Endothelial cell of umbilical vein (primary cell): Measurements from ENCODE around the gene ARHGEF28. TPM values are rescaled to one million over a fixed set of nuclear protein-coding genes. Genes with fewer than 3 reads are reported as not detected.

ENCODE experiments used
- BruUV-seq: library from RNA; stranded (reverse); fragments of 400-500 nt; replicated peaks from 2 replicates; lab custom pipeline; 2021; lab: Mats Ljungman, UMichigan
- CTCF ChIA-PET: fragments of 300-600, 350-600 bp; sonication (Branson Sonifier 250); formaldehyde crosslinking; loops from one replicate; lab custom pipeline; 2021; ENCODE audit warnings: antibody characterized with exemption, inconsistent platforms; lab: Charles Lee
- POLR2A ChIA-PET: fragments of 300-600, 350-600 bp; sonication (Branson Sonifier 250); formaldehyde crosslinking; loops from one replicate; lab custom pipeline; 2021; ENCODE audit warnings: antibody characterized with exemption, inconsistent platforms; lab: Charles Lee
- DNase-seq: peaks from one replicate; pipeline ENCODE4 v3.0.0-alpha.2; 2011; ENCODE audit warnings: low read depth, low spot score
- FAIRE-seq: peaks from 2 replicates; lab custom pipeline; 2011; peaks lifted over from hg19 to GRCh38; lab: Jason Lieb, UNC
- H2AFZ ChIP-seq: 2 replicates; pipeline ENCODE4 v1.6.0; 2012; ENCODE audit warnings: low read depth, low read length, control low read depth, inconsistent platforms
- H3K27ac ChIP-seq: 2 replicates; pipeline ENCODE4 v1.5.1; 2011; ENCODE audit warnings: low read depth, mild to moderate bottlenecking, control low read depth, low read length, moderate library complexity; ENCODE audit not compliant: insufficient read depth
- H3K27me3 ChIP-seq, 2 experiments: 2 replicates each; pipeline versions ENCODE4 v1.6.0 to v1.6.1; 2011; ENCODE audit warnings: low read length in 2 of 2, mixed read lengths in 1 of 2; ENCODE audit not compliant: control insufficient read depth in 2 of 2, insufficient read depth in 2 of 2
- H3K36me3 ChIP-seq, 2 experiments: 2 replicates in 1 of 2; 3 replicates in 1 of 2; pipeline ENCODE4 v1.5.1; 2011; ENCODE audit warnings: low read length in 2 of 2, mild to moderate bottlenecking in 1 of 2, moderate library complexity in 1 of 2; ENCODE audit not compliant: control insufficient read depth in 2 of 2, insufficient read depth in 2 of 2; ENCODE audit errors: extremely low read depth in 1 of 2
- H3K4me1 ChIP-seq: 3 replicates; pipeline ENCODE4 v1.5.1; 2011; ENCODE audit warnings: mild to moderate bottlenecking, low read length; ENCODE audit not compliant: control insufficient read depth, insufficient read depth; ENCODE audit errors: extremely low read depth
- H3K4me2 ChIP-seq: 2 replicates; pipeline ENCODE4 v1.6.1; 2011; ENCODE audit warnings: low read length, control low read depth, mixed read lengths; ENCODE audit not compliant: insufficient read depth
- H3K4me3 ChIP-seq, 3 experiments: fragments of 200-600 bp in 1 of 3; sonication (generic), shearing (Covaris generic) in 1 of 3; replicated peaks in 1 of 3; 2 replicates each; pipeline ENCODE4 v1.5.1; 2011 to 2016; ENCODE audit warnings: control low read depth in 3 of 3, low read length in 3 of 3, mild to moderate bottlenecking in 2 of 3, inconsistent platforms in 1 of 3, low read depth in 1 of 3, moderate library complexity in 1 of 3; ENCODE audit not compliant: insufficient read depth in 1 of 3
- H3K79me2 ChIP-seq: 2 replicates; pipeline ENCODE4 v1.6.0; 2012; ENCODE audit warnings: low read length, inconsistent platforms; ENCODE audit not compliant: control insufficient read depth, insufficient read depth
- H3K9ac ChIP-seq: replicated peaks from 2 replicates; pipeline ENCODE3; 2011; ENCODE audit warnings: low read length, control low read depth; ENCODE audit not compliant: insufficient read depth; ENCODE audit errors: extremely low read depth
- H3K9me1 ChIP-seq: replicated peaks from 3 replicates; pipeline ENCODE4 v1.6.0; 2011; ENCODE audit warnings: mild to moderate bottlenecking, low read length; ENCODE audit not compliant: control insufficient read depth, insufficient read depth; ENCODE audit errors: extremely low read depth
- H3K9me3 ChIP-seq: replicated peaks from 2 replicates; pipeline ENCODE4 v1.5.1; 2012; ENCODE audit warnings: low read length, inconsistent platforms; ENCODE audit not compliant: control insufficient read depth, insufficient read depth
- H4K20me1 ChIP-seq: replicated peaks from 2 replicates; pipeline ENCODE3; 2011; ENCODE audit warnings: mild to moderate bottlenecking, low read length; ENCODE audit not compliant: control insufficient read depth, insufficient read depth; ENCODE audit errors: extremely low read depth
- EZH2 ChIP-seq: IDR thresholded peaks from 2 replicates; pipeline ENCODE4 v1.6.1; 2012; ENCODE audit warnings: borderline replicate concordance, low read depth, mild to moderate bottlenecking, moderate library complexity, low read length, inconsistent platforms; ENCODE audit not compliant: severe bottlenecking
- FOS ChIP-seq: IDR thresholded peaks from 2 replicates; pipeline ENCODE4 v1.6.1; 2011; ENCODE audit warnings: mild to moderate bottlenecking, low read length, moderate library complexity, borderline replicate concordance; ENCODE audit not compliant: insufficient read depth
- GATA2 ChIP-seq: IDR thresholded peaks from 2 replicates; pipeline ENCODE4 v1.7.0; 2011; ENCODE audit warnings: low read depth, mild to moderate bottlenecking, moderate library complexity, mixed read lengths, low read length; ENCODE audit not compliant: insufficient read length, insufficient read depth
- JUN ChIP-seq: IDR thresholded peaks from 2 replicates; pipeline ENCODE4 v1.6.1; 2011; ENCODE audit warnings: borderline replicate concordance, low read depth; ENCODE audit not compliant: insufficient read length, insufficient read depth
- MYC ChIP-seq: IDR thresholded peaks from one replicate; pipeline ENCODE4 v1.6.1; 2011; ENCODE audit warnings: mild to moderate bottlenecking, low read depth, low read length
- POLR2A ChIP-seq: IDR thresholded peaks from 2 replicates; pipeline ENCODE4 v1.6.1; 2012; ENCODE audit warnings: low read depth, mild to moderate bottlenecking, control low read depth, low read length
- POLR2AphosphoS5 ChIP-seq: IDR thresholded peaks from 2 replicates; pipeline ENCODE4 v1.6.1; 2012; ENCODE audit warnings: low read depth, mild to moderate bottlenecking, control low read depth, low read length, moderate library complexity; ENCODE audit not compliant: insufficient read depth
- dilution Hi-C: fragments of 300-500 bp; cut with MboI; formaldehyde crosslinking; loops from one replicate; pipeline ENCODE4 v1.15.0; 2019; ENCODE audit warnings: low sequenced_read_pairs; ENCODE audit not compliant: extremely low pct_ligation_motif_present
- intact Hi-C: fragments of 100-400 bp; cut with micrococcal nuclease; formaldehyde crosslinking; loops from one replicate; pipeline ENCODE4 v1.10.0; 2022
- polyA plus RNA-seq, 4 experiments: library from polyadenylated mRNA; depleted of rRNA in 3 of 4; stranded (reverse) in 3 of 4; unstranded in 1 of 4; fragments of >200 nt; gene quantifications; 2 replicates each; pipeline versions ENCODE4 v1.2.1 to v1.2.3, GENCODE V29; 2011 to 2012; ENCODE audit warnings: missing spikeins in 1 of 4
- total RNA-seq: library from RNA; stranded (reverse); gene quantifications from 2 replicates; pipeline ENCODE4 v1.2.3, GENCODE V29; 2021
- TF ChIP-seq, protein P1 (sequence below): IDR thresholded peaks from 2 replicates; pipeline ENCODE4 v1.6.1; 2011; ENCODE audit not compliant: insufficient read depth, insufficient read length
- TF ChIP-seq, protein P2 (sequence below), 2 donors: IDR thresholded peaks; 1 replicate in 1 of 2; 2 replicates in 1 of 2; pipeline ENCODE4 v1.5.1; 2011; ENCODE audit warnings: low read length in 2 of 2, mild to moderate bottlenecking in 2 of 2, moderate library complexity in 2 of 2, control low read depth in 1 of 2, inconsistent platforms in 1 of 2, low read depth in 1 of 2; ENCODE audit not compliant: insufficient read depth in 1 of 2; ENCODE audit errors: extremely low read depth in 1 of 2

ARHGEF28 gene
- total and polyA plus RNA-seq, 2 donors (not counting 3 experiments of a cell fraction or from before 2014, with no cell fraction given), result 29.5 to 108 TPM

DNA sequence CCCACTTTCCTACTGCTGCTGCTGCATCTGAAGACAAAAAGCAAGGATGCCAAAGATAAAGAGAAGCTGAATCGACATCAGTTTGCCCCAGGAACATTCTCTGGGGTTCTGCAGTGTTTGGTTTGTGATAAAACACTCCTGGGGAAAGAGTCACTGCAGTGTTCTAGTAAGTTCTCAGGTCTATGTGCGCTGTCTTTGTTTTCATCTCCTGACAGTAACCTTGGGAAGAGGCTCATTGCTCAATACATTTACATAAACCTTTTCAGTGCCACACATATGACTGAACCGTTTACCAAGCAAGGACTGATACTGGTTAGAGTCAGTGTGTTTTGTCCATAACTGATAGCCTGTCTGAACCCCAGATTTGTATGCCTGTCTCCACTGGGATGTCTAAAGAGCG lies 232.1 kb downstream of the ARHGEF28 start:
- intact Hi-C loops, result loop anchor here (10.0 kb wide), 1 partner anchor 263 kb away; no protein-coding TSS in a partner anchor
- Histone ChIP-seq H3K4me1 (peaks cover 16% of the 10 kb centered on the region), H3K9ac (no peak overlapping the region), H2AFZ (no peak overlapping the region), H3K9me1 (no peaks in the 10 kb centered on the region), H3K9me3 (no peaks in the 10 kb centered on the region), H3K4me3 (no peak overlapping the region), H3K4me2 (no peak overlapping the region), H3K36me3 (peaks cover 18 to 24% of the 10 kb centered on the region in 2 experiments), H3K79me2 (peaks cover 2% of the 10 kb centered on the region), H3K27ac (no peak overlapping the region), H3K27me3 (no peaks in the 10 kb centered on the region), H4K20me1 (peaks cover 3% of the 10 kb centered on the region)
- dilution Hi-C loops, result no loop called here
- ChIA-PET CTCF (no interaction called here), POLR2A (no interaction called here)
- DNase-seq (no peak), FAIRE-seq (no peak)
- no TSS peak for BruUV-seq
- no peak for TF ChIP-seq EZH2
- no peak for TF ChIP-seq JUN
- TF ChIP-seq, protein P1, sequence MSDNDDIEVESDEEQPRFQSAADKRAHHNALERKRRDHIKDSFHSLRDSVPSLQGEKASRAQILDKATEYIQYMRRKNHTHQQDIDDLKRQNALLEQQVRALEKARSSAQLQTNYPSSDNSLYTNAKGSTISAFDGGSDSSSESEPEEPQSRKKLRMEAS, result no peak
- no peak for TF ChIP-seq GATA2
- TF ChIP-seq POLR2A, result no peak
- TF ChIP-seq, protein P2, sequence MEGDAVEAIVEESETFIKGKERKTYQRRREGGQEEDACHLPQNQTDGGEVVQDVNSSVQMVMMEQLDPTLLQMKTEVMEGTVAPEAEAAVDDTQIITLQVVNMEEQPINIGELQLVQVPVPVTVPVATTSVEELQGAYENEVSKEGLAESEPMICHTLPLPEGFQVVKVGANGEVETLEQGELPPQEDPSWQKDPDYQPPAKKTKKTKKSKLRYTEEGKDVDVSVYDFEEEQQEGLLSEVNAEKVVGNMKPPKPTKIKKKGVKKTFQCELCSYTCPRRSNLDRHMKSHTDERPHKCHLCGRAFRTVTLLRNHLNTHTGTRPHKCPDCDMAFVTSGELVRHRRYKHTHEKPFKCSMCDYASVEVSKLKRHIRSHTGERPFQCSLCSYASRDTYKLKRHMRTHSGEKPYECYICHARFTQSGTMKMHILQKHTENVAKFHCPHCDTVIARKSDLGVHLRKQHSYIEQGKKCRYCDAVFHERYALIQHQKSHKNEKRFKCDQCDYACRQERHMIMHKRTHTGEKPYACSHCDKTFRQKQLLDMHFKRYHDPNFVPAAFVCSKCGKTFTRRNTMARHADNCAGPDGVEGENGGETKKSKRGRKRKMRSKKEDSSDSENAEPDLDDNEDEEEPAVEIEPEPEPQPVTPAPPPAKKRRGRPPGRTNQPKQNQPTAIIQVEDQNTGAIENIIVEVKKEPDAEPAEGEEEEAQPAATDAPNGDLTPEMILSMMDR (IDR thresholded peaks at IDR 0.05; ENCODE audit: extremely low read depth in 1 of 2, insufficient read depth in 1 of 2, low read depth in 1 of 2, low read length in 2 of 2), result no peak
- TF ChIP-seq POLR2AphosphoS5, result no peak
- TF ChIP-seq MYC, result no peak
- TF ChIP-seq FOS, result no peak
